A673 (cell line): ENCODE results near the gene ERVFRD-1. TPM values are rescaled to one million over a fixed set of nuclear protein-coding genes. Genes with fewer than 3 reads are reported as not detected.

ENCODE experiments used
- BruUV-seq: library from RNA; stranded (reverse); fragments of 400-500 nt; replicated peaks from 2 replicates; lab custom pipeline; 2021; lab: Mats Ljungman, UMichigan
- CTCF ChIA-PET: fragments of 300-600 bp; sonication (Branson Sonifier 250); formaldehyde crosslinking; loops from one replicate; lab custom pipeline; 2022; ENCODE audit warnings: antibody characterized with exemption; lab: Charles Lee
- POLR2A ChIA-PET: fragments of 300-600 bp; sonication (Branson Sonifier 250); formaldehyde crosslinking; loops from one replicate; lab custom pipeline; 2022; ENCODE audit warnings: antibody characterized with exemption; ENCODE audit not compliant: low non-redundant PET; lab: Charles Lee
- DNase-seq: peaks from one replicate; pipeline ENCODE4 v3.0.0-alpha.2; 2015; ENCODE audit warnings: low spot score
- H3K27ac ChIP-seq: fragments of 200-600 bp; sonication (generic); 2 replicates; pipeline ENCODE4 v1.5.1; 2016; ENCODE audit warnings: mixed run types, low read depth, mild to moderate bottlenecking, mixed read lengths, antibody characterized with exemption, low read length; ENCODE audit not compliant: poor library complexity, severe bottlenecking
- H3K27me3 ChIP-seq: fragments of 200-600 bp; sonication (generic); replicated peaks from 2 replicates; pipeline ENCODE4 v1.6.1; 2017; ENCODE audit warnings: mixed run types, low read depth, mild to moderate bottlenecking, mixed read lengths, antibody characterized with exemption, low read length; ENCODE audit not compliant: insufficient read depth, poor library complexity
- H3K36me3 ChIP-seq: fragments of 200-600 bp; sonication (generic); 2 replicates; pipeline ENCODE4 v1.6.1; 2016; ENCODE audit warnings: mixed run types, mild to moderate bottlenecking, mixed read lengths, antibody characterized with exemption, low read length; ENCODE audit not compliant: insufficient read depth, poor library complexity, severe bottlenecking
- H3K4me1 ChIP-seq: fragments of 200-600 bp; sonication (generic); 2 replicates; pipeline ENCODE4 v1.6.1; 2017; ENCODE audit warnings: mixed run types, mild to moderate bottlenecking, mixed read lengths, antibody characterized with exemption, low read length; ENCODE audit not compliant: insufficient read depth, poor library complexity, severe bottlenecking
- H3K4me3 ChIP-seq: fragments of 200-600 bp; sonication (generic); 2 replicates; pipeline ENCODE4 v1.5.1; 2016; ENCODE audit warnings: low read depth, mixed run types, mild to moderate bottlenecking, mixed read lengths, low read length; ENCODE audit not compliant: poor library complexity, severe bottlenecking
- H3K9me3 ChIP-seq: fragments of 200-600 bp; sonication (generic); 2 replicates; pipeline ENCODE4 v1.6.1; 2016; ENCODE audit warnings: mixed run types, low read depth, mild to moderate bottlenecking, mixed read lengths, antibody characterized with exemption, low read length; ENCODE audit not compliant: poor library complexity, severe bottlenecking
- CTCF ChIP-seq: fragments of 300-800, 200-600 bp; sonication (generic); conservative IDR thresholded peaks from 2 replicates; pipeline ENCODE4 v1.5.1; 2017; ENCODE audit warnings: low read depth, mild to moderate bottlenecking, antibody characterized with exemption, low read length, moderate library complexity, mixed read lengths
- EZH2 ChIP-seq: fragments of 200-600 bp; sonication (generic); IDR thresholded peaks from 2 replicates; pipeline ENCODE4 v1.6.1; 2017; ENCODE audit warnings: borderline replicate concordance, low read depth, mild to moderate bottlenecking, mixed read lengths, antibody characterized with exemption, low read length; ENCODE audit not compliant: poor library complexity, severe bottlenecking
- intact Hi-C: fragments of 100-400 bp; cut with micrococcal nuclease; formaldehyde crosslinking; loops from one replicate; pipeline ENCODE4 v1.10.0; 2022; ENCODE audit not compliant: unreplicated experiment
- total RNA-seq: library from RNA; stranded (reverse); gene quantifications from 2 replicates; pipeline ENCODE4 v1.2.3, GENCODE V29; 2021

The ERVFRD-1 gene
- total RNA-seq, 1 experiment from 2014 or later: 0.11 TPM

GRCh38 chr6:11101417-11101816, 10.1 kb downstream of the ERVFRD-1 start:
- intact Hi-C loops: no loop called here
- POLR2A ChIA-PET: no interaction called here
- H3K36me3 ChIP-seq: peaks cover 5% of the 10 kb centered on the region
- CTCF ChIA-PET: no interaction called here
- no peak overlapping the region for H3K4me3 ChIP-seq
- no peak overlapping the region for H3K27ac ChIP-seq
- no peak for DNase-seq
- no peaks in the 10 kb centered on the region for H3K27me3 ChIP-seq
- H3K4me1 ChIP-seq: peaks cover under 1% of the 10 kb centered on the region
- H3K9me3 ChIP-seq: peaks cover 3% of the 10 kb centered on the region
- no peak for TF ChIP-seq EZH2
- no peak for TF ChIP-seq CTCF
- no TSS peak for BruUV-seq

GRCh38 chr6:11098004-11098403, 13.5 kb downstream of the ERVFRD-1 start:
- POLR2A ChIA-PET: no interaction called here
- Histone ChIP-seq H3K4me3 (no peak overlapping the region), H3K27me3 (no peaks in the 10 kb centered on the region), H3K27ac (no peak overlapping the region), H3K4me1 (peaks cover 15% of the 10 kb centered on the region), H3K36me3 (peaks cover 5% of the 10 kb centered on the region), H3K9me3 (peaks cover 3% of the 10 kb centered on the region)
- BruUV-seq: no TSS peak
- CTCF ChIA-PET: no interaction called here
- intact Hi-C loops: no loop called here
- DNase-seq: no peak
- TF ChIP-seq EZH2 (no peak), CTCF (no peak)

- Histone ChIP-seq H3K9me3 (peaks cover 3% of the 10 kb centered on the region), H3K4me1 (peaks cover 19% of the 10 kb centered on the region), H3K27me3 (no peaks in the 10 kb centered on the region), H3K4me3 (no peak overlapping the region), H3K27ac (no peak overlapping the region), H3K36me3 (peaks cover 5% of the 10 kb centered on the region)
- TF ChIP-seq EZH2 (no peak), CTCF (no peak)
- no peak for DNase-seq
- intact Hi-C loops: no loop called here
- no TSS peak for BruUV-seq
- ChIA-PET POLR2A (no interaction called here), CTCF (no interaction called here)
Measured at GRCh38 chr6:11097476-11097875, 14.0 kb downstream of the ERVFRD-1 start.
